ENCODE measurements around the gene DDX24. TPM values are rescaled to one million over a fixed set of nuclear protein-coding genes. Genes with fewer than 3 reads are reported as not detected.
A peak's percentile ranks its signal among the peaks of the same experiment; 100 is the strongest.

DDX24 gene, protein sequence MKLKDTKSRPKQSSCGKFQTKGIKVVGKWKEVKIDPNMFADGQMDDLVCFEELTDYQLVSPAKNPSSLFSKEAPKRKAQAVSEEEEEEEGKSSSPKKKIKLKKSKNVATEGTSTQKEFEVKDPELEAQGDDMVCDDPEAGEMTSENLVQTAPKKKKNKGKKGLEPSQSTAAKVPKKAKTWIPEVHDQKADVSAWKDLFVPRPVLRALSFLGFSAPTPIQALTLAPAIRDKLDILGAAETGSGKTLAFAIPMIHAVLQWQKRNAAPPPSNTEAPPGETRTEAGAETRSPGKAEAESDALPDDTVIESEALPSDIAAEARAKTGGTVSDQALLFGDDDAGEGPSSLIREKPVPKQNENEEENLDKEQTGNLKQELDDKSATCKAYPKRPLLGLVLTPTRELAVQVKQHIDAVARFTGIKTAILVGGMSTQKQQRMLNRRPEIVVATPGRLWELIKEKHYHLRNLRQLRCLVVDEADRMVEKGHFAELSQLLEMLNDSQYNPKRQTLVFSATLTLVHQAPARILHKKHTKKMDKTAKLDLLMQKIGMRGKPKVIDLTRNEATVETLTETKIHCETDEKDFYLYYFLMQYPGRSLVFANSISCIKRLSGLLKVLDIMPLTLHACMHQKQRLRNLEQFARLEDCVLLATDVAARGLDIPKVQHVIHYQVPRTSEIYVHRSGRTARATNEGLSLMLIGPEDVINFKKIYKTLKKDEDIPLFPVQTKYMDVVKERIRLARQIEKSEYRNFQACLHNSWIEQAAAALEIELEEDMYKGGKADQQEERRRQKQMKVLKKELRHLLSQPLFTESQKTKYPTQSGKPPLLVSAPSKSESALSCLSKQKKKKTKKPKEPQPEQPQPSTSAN
- total RNA-seq (2014; rRNA removed; shearing (Covaris generic)): 66.9 and 67.7 TPM in 2 replicates

DNA sequence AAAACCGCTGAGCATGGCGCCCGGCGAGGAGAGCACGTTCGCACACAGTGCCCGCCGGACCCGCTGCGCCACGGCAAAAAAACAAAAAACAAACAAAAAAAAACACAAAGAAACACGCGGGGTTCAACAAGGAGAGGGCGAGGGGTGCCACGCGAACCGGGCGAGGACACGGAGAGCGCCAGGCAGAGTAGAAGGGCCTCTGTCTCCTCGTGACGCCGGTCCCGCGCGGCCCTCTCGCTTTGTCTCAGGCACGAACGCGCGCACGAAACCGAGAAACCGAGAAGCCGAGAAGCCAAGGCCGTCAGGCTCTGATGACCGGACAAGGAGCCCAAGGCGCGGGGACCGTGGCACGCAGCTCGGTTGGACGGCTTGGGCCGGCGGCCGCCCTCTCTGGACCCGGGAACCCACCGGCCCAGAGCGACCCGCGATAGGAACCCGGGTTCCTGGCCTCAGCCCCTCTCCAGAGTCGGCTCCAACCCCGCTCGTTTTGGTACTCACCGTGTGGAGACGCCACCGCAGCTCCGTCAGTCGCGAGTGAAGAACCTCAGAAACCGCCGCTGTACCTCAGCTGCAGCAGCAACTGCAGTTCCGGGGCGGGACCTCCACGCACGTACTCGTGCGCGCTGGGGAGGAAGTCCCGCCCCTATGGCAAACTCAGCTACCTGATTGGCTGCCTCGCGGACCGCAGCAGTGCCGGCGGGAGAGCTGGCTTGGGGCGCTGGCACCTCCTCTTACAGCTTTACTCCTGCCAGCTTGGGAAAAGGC is at the start of gene DDX24, which contains the start of gene IFI27L1:
DDX24 (minus strand) TSS at position 582 of the 765 bp plus-strand sequence. CDS start 1,460 bp downstream, outside the sequence.
IFI27L1 (plus strand) TSS at position 690 of the 765 bp plus-strand sequence. CDS start 15,628 bp downstream, outside the sequence.
- DNase-seq (ENCODE audit: low spot score): peak; percentile 88

DNA sequence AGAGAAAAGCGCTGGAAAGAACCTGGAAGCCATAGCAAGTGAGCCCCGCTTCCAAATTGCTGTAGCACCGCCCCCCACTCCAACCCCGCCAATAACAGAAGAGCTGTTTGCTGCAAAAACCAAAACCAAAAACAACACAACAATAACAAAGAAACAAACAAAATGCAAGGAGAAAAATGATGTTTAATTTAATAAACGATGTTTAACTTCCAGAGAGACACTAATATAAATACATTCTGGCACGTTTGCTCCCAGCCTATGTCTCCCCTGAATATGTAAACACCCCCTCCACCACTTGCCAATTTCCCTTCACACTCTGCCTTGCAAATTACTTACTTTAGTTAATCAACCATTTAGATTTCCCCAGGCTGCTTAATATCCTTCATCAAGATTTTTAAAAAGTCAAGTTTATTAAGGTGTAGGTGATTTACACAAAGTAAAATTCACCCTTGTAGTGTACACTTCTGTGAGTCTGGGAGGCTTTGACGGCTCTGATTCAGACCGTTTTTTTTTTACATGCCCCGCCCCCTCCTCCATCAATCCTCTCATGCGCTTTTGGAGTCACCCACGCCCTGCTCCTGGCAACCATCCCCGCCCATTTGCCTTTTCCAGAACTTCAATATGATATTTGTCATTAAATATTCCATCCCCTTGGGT is 48.9 kb upstream of the DDX24 start:
- peak; percentile 13 for DNase-seq (ENCODE audit: low spot score)

DNA sequence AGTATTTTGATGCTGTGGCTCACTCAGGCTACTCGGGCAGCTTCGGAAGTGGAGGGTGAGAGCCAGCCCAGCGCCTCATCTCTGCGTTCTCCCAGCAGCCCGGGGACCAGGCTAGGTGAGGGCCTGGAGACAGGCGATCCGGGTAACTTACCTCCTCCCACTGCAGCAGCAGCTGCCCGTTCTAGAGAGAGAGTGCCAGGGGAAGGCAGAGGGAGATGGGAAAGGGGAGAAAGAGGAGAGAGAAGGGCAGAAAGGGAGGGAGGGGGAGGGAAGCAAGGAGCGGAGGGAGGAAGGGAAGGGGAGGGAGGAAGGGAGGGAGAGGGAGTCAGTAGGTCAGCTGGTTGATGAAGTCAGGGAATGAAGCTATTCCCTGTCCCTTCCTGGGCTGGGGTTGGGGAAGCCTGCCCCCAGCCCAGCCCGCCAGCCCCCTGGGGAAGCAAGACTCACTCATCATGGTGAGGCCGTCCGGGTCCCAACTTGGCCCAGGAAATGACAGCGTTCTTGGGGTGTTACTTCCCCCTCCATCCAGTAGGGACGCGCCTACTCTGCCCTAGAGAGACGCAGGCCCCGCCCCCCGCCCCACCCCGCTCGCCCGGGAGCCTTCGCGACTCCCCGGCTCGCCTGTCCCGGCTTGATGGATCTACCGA is 48.2 kb upstream of the DDX24 start, which contains the start of gene IFI27L2:
IFI27L2 (minus strand) TSS at position 494 of the 647 bp plus-strand sequence; CDS start at position 454, 40 bp downstream.
- peak; percentile 61 for DNase-seq (ENCODE audit: low spot score)

DNA sequence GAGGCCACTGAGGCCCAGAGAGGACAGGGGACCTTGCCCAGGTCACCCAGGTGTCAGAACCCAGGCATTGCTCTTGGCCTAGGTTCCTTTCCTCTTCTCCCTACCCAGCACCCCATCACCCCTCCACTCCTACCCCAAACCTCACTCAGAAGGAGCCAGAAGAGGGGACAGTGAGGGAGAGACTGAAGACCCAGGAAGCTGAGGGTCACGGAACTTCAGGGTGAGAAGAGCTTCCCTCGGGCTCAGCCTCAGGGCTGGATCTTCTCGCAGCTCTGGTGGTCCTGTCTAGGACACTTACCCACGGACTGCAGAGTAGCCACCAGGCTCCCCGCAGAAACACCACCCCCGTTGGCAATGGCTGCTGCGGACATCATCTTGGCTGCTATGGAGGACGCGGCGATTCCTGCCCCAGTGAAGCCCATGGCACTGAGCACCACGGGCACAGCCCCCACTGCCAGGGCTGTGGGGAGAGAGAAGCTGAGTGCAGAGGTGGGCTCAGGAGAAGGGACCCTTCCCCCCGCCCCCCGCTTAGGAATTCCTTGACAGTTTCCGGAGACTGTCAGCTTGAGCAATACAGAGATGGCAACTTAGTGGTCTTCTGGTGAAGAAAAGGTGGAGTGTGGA is 47.3 kb upstream of the DDX24 start:
- no peak for DNase-seq (ENCODE audit: low spot score)

DNA sequence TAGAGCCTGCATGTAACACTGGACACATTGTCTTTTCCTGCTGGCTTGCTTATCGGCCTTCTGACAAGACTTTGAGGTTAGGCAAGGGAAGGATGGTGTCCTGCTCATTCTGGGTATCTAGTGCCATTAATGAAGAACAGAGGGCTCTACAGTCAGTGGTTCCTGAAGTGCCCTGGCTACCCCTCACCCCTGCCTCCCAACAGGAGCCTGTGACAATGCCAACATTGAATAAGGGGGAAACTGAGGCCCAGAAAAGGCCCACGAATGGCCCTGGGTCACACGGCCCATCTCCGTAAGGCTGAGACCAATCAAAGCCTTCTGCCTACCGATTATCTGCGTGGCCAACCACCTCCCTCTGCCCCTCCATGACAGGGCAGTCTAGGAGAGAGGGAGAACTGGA is 46.3 kb upstream of the DDX24 start:
- DNase-seq (ENCODE audit: low spot score): no peak

DNA sequence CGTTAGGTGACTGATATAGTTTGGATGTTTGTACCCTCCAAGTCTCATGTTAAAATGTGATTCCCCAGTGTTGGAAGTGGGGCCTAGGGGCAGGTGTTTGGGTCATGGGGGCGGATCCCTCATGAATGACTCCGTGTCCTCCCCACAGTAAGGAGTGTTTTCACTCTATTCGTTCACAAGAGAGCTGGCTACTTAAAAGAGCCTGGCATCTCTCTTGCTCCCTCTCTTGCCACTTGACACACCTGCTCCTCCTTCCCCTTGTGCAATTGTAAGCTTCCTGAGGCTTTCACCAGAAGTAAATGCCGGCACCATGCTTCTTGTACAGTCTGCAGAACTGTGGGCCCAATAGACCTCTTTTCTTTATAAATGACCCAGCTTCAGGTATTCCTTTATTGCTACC is 45.8 kb upstream of the DDX24 start:
- DNase-seq (ENCODE audit: low spot score): no peak

DNA sequence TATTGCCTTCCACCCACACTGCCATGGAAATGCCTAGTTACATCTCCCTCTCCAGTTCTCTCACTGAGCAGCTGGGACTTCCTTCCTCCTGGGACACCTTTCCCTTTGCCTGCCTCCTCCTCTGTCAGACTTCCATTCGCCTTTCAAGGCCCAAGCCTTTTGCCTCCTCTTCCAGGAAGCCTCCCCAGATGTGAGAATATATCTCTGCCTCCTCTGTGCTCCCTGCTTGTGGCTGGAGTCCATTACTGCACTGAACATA is 45.3 kb upstream of the DDX24 start:
- no peak for DNase-seq (ENCODE audit: low spot score)

DNA sequence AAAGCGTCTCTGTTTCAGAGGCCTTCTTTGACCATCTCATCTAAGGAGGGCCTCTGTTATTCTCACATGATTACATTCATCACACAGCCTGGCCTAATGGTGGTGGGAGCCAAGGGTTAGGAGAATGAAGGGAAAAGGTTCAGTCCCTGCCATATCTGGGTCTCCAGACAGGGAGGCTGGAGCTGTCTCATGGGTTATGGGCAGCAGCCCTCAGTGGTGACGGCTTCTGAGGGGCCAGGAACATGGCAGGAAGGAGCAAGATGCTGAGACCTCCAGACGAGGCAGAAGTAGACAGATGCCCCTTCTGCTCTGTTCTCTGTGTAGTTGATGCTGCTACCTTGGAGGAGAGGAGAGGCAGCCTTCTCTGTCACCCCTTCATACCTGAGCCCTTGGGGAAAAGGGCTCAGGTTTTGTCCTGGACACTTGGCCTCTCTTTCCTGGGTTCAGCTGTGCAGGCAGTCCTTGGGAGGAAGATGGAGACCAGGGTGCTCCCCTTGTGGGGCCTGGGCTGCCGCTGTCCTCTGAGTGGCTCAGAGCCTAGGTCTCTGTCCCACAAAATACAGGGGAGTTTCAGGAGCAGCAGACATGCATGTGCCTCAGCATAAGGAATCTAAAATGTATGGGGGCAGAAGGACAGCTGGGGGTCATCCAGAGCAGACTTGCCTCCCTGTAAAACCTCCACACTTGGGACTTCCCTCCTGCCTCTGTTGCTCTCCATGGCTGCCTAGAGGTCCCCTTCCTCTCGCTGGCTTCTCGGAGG is 44.8 kb upstream of the DDX24 start:
- DNase-seq (ENCODE audit: low spot score): no peak

DNA sequence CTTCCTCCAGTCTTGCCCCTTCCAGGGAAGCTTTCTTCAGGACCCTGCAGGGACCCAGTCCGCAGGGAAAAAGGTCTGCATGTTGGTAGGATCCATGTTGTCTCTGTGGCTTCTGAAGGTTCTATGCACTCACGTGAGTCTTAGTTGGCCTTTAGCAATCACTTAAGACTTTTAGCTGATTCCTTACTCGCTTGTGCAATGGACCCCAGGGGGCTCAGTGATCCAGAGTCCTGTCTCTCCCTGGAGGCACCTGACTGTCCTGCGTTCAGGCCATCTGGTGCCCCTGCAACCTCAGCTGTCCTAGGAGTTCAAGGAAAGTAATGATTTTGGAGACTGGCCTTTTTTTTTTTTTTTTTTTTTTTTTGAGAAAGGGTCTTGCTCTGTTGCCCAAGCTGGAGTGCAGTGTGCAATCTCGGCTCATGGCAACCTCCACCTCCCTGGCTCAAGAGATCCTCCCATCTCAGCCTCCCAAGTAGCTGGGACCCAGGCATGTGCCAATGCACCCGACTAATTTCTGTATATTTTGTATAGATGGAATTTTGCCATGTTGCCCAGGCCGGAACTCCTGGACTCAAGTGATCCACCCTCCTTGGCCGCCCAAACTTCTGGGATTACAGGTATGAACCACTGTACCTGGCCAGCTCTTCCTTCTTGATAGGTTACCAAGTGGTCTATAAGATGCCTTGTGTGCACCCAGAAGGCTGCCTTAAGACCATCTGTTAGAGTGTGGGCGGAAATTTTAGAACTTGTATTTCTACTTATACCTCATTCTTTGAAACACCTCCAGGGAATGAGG is 43.8 kb upstream of the DDX24 start:
- DNase-seq (ENCODE audit: low spot score): no peak

DNA sequence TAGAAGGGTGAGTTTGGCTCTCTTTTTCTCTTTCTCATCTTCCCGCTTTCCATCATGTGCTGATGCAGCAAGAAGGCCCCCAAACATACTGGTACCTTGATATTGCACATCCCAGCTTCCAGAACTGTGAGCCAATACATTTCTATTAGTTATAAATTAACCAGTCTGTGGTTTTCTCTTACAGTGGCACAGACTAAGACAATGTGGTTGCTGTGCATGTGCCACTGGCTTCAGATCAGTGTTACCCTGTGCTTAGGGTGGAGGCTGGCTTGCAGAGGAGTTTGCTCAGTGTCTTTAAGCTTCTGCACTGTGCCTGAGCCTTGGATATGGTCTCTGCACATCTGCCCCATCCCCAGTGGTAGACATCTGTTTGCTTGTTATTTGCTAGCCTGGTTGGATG is 42.9 kb upstream of the DDX24 start:
- DNase-seq (ENCODE audit: low spot score): no peak

DNA sequence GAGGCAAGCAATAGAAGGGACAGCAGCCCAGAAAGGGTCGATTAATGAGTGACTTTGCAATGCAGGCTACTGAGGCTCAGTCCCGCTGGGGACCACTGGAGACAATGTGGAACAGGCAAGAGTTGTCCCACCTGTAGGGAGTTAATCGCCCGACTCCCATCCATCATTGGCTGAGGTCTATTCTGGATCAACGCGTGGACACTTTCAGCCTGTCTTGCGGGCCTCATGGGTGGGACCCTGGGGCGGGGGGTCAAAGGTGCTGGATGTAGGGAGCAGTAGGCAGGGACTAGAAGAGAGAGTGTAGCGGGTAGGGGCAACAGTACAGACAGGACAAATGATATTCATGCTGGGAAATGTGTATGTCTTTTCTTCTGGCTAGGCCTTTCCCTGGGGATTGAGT is 42.3 kb upstream of the DDX24 start:
- no peak for DNase-seq (ENCODE audit: low spot score)

DNA sequence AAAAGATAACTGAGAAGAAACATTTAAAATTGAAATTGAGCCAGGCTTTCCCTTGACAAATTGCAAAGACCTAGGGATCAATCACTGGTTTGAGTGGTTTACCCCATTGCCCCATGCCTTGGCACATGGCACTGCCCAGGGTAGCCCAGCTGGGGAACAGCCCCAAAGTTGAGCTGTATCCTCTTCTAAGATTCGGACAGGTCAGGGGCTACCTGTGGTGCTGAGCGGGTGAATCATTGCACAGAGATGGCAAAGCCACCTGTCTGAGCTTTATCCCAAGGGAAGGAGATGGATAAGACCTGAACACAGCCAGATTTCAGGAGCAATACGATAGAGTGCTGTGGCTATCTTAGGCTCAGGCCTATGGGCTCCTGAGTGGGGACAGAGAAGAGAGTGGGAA is 41.4 kb upstream of the DDX24 start:
- no peak for DNase-seq (ENCODE audit: low spot score)

DNA sequence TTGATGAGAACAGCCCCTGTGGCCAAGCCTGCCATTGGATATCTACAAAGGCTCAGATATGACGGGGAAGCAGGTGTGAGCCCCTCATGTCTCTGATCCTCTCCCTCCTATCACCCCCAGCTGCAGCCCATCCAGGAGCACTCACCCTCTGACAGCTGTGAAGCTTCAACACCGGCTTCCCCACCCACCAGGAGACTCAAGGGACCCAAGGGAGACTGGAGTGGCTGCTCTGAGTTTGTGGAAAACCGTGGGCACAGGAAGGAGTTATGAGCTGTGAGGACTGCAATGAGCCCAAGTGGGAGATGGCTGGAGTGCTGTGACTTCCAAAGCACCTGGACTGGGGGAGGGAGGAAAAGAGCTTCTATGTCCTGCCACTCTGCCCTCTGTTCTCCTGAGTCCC is 40.5 kb upstream of the DDX24 start:
- no peak for DNase-seq (ENCODE audit: low spot score)

DNA sequence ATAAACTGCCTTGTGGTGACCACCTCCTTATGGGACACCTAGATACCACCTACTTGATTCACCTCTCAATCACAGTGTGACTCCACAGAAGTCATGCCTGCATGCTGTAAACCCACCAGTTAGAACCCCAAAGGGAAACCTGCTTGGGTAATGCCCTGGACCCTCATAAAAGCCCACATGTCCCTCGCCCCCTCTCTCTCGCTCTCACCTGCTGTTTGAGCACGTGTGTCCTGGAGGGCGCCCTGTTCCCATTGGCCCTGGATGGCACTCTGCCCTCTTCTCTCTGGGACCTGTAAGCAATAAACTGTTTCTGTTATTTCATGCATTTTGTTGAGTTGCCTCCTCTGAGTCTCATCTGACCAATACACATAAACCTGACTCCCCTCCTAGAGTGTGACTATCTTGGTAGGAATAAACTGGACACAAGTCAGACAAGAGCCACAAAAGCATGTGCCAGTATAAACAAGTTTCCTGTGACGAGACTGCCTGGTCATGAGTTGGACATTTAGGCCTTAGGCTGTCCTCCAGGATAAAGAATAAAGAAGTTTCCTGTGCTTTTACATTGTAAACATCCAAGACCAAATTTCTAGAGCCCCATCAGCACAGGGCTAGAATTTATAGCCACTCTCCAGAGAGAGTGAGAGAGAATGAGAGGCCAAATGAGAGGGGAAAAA is 39.8 kb upstream of the DDX24 start:
- no peak for DNase-seq (ENCODE audit: low spot score)

DNA sequence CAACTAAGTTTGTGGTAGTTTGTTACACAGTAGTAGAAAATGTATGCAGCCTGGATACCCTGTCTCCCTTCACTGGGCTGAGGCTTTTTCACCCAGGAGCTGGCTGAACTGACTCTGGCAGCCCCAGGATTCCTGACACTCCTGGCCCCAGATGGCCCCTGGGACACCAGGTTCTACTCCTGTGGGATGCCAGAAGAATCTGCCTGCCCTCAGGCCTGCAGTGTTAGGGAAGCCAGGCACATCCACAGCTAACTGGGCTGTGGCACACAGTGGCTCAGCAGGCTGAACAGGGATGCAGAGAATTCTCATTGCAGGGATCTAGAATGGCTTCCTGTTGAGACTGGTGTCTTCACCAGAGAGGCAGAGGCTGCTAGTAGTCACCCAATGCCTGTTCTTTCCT is 38.1 kb upstream of the DDX24 start:
- no peak for DNase-seq (ENCODE audit: low spot score)

DNA sequence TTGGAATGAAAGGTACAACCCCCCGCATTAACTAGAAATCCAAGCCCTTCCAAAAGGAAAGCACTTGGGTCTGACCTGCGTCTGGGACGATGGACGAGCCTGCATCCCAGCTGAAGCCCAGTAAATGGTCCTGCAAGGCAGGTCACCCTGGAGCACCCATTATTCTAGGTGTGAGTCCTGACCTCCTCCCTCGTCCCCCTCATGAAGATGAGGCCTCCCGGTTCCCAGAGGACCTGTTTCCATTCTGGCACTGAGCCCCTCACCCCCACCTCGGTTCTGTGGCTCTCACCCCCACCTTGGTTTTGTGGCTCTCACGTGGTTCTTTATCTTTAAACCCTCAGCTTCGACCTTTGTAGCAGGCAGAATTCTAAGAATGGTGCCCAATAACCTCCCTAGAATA is 36.9 kb upstream of the DDX24 start:
- DNase-seq (ENCODE audit: low spot score): no peak

DNA sequence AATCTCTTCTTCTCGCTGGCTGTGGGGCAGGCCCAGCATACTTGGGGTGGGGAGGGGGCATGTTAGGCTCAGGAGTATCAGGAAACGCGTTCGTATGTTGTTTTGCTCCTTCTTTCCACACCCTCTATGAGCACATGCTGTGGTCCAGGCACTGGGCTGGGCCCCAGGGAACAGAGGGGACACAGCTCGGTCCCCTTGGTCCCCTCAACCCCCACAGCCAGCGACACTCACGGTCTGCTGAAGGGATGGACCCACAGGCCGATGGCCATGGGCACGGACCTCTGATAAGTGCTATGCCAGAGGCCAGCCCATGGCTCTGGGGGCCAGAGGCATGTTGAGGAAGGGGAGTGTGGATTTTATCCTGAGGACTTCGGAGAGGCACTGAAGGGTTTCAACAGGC is 35.7 kb upstream of the DDX24 start:
- no peak for DNase-seq (ENCODE audit: low spot score)

DNA sequence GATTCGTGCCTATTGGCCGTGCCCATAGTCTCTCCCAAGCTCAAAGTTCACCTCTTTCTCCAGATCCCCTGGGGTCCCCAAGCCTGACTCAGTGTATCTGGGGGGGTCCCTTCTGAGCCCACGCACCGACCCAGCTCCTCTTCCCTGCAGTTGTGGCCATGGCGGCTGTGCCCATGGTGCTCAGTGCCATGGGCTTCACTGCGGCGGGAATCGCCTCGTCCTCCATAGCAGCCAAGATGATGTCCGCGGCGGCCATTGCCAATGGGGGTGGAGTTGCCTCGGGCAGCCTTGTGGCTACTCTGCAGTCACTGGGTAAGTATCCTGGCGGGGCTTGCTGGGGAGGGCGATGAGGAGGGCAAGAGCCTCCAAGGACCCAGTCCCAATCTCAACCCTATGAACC is 34.6 kb upstream of the DDX24 start:
- no peak for DNase-seq (ENCODE audit: low spot score)

All from HT-29 (cell line).